GM21737 (cell line): ENCODE data around the gene PRKAR1A.
"Not testable (repeated sequence)": the region's sequence is repeated elsewhere in the genome, so short reads cannot be mapped to it uniquely, and the experiment has no call there.

Source experiments
- ATAC-seq: cut with Tn5 transposase; IDR thresholded peaks from one replicate; pipeline ENCODE4 v1.9.1; 2021; ENCODE audit warnings: mild to moderate bottlenecking, moderate library complexity; ENCODE audit not compliant: unreplicated experiment

Gene PRKAR1A

DNA sequence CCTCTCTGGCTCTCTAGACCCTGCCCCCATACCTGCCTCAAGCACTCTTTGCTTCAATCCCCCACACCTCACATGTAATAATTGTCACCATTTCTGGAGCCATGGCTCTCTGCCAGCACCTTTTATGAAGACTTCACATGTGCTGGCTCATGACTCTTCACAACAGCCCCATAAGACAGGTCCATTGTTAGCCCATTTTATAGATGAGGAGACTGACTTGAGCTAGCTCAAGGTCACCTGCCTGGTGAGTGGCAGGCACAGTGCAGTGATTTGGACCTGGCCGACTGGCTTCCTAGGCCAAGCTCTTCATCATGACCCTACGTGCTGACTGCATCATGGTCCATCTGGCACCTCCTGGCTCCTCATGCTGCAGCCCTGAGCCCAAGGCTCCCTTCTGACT, 63.9 kb downstream of the PRKAR1A start:
- no peak for ATAC-seq

DNA sequence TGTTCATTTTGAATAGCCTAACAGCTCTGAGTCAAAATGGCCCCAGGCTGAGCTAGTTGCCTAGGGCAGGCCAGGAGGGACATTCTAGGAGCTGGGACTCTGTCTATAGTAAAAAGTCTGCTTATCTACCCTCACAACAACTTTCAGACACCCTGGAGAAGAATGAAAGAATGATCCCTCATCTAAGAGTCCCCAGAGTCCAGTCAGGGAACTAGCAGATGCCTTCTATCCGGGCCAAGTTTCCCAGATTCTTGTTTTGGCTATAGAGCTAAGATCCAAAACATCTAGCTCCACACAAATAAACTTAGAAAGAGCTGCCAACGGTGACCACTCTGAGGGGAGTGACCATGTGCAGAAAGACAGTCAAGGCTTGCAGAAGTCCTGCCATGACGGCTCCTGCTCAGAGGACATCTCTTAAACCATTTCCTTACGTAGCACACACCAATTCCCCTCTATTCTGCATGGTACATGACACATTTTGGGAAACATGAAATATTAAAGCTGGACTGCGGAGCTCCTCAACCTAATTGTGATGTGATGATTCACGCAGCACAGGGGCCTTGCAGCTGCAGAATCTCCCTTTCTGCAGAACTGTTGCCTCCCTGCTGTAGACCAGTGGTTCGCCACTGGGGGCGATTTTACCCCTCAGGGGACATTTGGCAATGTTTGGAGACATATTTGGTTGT, 64.7 kb downstream of the PRKAR1A start:
- no peak for ATAC-seq

DNA sequence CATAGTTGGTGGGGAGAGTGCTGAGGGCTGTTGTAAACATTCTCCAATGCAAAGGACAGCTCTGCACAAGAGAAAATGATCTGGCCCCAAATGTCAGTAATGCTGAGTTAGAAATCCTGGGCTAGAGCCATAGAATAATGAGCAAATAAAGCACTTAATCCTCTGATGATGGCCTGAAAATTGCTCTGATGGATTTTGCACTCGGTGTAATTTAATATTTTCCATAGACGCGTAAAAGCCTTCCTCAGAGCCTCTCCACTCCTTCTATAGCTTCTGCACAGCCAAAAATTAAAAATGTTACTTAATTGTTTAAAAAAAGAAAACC, 65.2 kb downstream of the PRKAR1A start:
- no peak for ATAC-seq

DNA sequence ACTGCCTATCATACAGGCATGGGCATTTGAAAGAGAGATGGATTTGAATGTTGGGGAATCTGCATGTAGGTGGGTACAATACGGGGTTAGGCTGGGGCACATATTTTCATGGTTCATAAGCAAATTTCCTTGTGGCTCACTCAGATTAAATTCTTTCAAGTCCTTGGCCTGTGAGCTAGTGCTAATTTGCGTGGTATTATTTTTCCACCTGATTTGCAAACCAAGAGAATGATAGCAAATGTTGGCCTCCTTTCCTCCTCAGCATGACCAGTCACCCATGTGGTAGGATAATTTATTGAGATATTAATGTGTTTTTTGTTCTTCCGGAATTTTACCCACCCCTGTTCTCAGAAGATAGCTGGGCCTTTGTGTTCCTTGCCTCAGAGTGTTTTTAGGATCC, 66.0 kb downstream of the PRKAR1A start:
- no peak for ATAC-seq

DNA sequence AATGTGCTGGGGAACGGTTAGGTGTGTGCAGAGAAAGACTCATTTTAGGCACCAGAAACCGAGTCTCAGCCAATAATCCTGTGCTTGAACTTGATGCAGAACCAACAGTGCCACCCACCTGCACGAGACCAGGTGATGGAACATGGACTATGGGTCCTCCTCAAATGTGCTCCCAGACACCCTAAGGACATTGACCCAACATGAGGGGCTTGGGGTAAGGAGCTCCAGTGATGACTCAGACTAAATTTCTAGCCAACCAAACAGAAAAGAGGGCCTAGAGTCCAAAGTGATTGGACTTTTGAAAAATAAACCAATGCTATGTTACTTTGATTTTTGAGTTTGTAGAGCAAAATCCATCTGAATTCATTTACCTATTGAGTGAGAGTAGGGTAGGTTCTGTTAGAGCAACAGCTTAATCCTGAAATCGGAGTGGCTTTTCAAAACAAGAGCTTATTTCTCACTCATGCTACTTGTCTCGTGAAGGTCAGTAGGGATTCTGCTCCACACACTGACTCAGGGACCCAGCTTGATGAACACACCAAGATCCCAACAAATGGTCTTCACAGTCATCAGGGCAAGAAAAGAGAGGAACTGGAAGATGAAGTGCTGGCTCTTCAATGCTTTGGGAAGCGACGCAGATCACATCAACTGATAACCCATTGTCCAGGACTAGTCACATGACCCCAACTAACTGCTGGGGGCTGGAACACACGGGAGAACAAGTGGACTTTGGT, 67.1 kb downstream of the PRKAR1A start:
- ATAC-seq = no peak

DNA sequence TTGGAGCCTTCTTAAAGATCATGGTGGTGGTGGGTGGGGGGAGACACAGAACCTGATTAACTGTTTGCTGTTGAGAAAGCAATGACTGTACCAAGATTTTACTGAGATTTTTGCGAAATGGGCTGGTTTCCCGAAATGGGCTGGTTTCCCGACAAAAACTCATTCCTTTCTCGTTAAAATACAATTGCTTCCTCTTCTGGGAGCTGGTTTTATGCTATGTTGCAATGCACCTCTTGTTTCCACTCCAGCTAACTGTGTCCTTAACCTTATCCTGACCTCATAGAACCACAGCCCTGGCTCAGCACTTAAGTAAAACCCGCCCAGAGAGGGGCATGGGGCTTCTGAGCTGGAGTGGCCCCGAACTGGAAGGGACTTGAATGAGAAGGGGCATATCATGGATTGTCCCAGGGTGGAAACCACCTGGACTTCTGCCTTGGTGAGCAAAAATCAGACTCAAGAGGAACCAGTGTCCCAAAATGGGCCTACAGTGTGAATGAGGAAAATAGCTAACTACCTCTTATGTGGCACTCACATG, 68.1 kb downstream of the PRKAR1A start:
- no peak for ATAC-seq

DNA sequence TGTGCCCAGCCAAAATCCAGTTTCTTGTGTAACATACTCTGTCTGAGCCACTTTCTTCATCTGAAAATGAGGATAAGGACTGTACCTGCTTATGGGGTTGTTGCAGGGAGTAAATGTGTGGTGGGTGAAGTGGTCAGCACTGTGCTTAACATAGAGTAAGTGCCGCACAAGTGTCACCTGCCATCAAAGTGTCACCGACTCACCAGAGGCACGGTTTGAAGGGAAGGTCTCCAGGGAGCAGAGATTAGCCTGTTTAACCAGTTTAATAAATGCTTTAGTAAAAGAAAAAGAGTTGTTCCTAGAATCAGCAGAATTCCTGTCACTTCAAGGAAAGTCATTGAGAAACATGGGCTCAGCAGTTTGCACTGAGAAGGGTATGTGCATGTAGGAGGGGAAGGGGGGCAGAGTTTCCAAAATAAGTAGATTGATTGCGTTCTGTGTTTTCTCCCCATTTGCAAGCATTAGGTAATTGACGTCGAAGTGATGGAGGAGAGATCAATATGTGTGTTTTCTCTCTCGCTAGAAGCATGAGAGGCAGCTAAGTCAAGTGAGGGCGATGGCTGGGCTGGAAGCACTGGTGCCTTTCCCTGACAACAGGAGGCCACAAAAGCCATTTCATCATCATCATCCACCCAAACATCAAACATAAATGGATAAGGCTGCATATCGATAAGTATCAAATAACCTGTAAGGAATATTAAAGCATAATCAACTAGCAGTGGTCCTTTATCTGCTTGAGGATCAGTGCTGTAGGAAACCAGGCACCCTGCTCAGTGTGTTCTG, 69.8 kb downstream of the PRKAR1A start:
- no peak for ATAC-seq

DNA sequence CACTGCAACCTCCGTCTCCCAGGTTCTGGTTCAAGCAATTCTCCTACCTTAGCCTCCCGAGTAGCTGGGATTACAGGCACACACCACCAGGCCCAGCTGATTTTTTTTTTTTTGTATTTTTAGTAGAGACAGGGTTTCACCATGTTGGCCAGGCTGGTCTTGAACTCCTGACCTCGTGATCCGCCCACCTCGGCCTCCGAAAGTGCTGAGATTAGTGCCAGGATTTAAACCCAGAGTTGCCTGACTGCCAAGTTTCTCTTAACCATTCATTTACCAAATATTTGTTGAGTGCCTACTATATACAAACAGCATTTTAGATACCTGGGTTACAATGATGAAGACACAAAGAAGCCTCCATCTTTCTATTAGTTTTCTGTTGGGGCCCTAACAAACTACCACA, 70.6 kb downstream of the PRKAR1A start:
- ATAC-seq = not testable (repeated sequence)

DNA sequence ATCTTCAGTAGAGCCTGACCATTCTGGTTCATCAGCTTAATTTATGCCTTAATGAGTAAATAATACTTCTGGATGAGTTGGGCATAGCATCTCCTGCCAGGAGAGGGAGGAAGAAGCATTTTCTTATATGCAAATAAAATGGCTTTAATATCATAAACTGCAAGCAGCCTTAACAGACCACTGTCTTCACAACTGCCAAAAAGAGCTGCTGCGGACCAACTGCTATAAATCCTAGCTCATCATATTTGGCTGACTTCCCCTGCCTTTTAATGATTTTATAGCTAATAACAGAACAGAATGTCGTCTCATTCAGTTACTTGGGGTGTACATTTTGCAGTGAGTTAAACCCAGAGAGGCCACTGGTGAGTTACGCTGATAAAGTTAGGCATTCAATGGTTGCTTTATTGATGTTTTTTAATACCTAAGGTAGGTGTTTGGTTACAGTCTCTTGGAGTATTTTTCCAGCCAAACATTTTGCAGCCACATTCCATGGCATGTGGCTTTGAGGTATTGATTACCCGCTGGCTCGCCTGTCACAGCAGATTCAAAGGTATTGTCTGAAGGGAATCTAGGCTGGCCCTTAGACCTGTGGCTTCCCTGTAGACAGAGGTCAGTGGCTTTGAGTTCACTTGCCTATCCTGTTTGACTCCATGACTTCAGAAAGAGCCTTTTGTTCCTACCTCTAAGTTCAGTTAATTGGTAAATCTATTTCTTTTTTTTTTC, 72.5 kb downstream of the PRKAR1A start:
- ATAC-seq = no peak

DNA sequence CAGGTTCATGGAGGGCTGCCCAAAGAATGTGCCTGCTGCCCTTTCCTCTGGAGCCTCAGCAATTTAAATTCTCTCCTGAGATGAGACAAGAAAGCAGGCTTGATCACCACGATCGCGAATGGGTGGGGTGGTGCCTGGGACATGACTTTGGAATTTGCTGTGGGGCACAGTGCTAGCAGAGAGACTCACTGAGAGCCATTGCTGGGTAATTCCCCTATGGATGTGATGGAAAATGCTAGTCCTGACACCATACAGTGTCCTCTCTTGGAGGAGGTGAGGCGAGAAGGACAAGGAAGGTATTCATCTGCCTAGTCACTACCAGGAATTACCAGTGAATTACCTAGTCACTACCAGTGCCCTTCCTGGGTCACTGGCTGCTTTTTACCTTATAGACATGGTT, 73.4 kb downstream of the PRKAR1A start:
- ATAC-seq = no peak

DNA sequence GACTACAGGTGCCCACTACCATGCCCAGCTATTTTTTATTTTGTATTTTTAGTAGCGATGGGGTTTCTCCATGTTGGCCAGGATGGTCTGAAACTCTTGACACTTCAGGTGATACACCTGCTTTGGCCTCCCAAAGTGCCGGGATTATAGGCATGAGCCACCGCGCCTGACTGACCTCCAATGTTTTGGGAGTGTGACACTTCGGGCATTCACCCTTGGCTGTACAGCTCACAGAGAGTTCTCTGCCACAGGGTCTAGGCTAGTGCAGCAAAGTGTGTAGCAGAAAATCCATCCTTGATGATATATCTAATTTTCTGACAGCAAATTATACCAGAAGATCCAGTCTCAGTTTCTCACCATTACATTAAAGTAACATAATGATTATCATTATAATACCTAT, 74.8 kb downstream of the PRKAR1A start:
- no peak for ATAC-seq

DNA sequence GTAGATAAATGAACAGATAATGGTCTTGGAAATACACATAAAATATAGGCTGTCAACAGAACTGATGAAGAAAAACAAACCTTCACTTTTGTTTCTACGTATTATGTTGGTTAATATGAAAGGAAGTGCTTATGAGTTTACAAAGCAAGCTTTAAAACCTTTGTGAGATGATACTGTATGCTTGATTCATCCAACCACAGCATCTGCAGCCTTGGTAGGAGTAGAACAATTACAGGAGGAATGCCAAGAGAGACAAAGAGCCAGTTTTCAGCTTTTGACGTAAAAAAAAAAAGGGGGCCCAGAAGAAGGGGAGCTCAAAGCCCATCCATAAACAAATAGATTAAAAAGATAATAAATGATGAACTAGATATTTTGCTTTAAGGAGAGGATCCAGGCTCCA, 75.6 kb downstream of the PRKAR1A start:
- no peak for ATAC-seq

DNA sequence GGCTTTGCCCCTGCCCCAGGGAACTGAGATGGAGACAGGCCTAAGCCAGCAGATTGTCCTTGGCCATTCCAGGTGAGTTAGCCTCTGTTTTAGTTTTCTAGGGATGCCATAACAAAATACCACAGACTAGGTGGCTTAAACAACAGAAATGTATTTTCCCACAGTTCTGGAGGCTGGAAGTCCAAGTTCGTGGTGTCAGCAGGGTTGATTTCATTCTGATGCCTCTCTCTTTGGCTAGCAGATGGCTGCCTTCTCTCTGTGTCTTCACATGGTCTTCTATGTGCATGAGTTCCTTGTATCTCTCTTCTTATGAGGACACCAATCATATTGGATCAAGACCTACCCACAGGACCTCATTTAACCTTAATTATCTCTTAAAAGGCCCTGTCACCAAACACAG, 76.1 kb downstream of the PRKAR1A start:
- no peak for ATAC-seq

DNA sequence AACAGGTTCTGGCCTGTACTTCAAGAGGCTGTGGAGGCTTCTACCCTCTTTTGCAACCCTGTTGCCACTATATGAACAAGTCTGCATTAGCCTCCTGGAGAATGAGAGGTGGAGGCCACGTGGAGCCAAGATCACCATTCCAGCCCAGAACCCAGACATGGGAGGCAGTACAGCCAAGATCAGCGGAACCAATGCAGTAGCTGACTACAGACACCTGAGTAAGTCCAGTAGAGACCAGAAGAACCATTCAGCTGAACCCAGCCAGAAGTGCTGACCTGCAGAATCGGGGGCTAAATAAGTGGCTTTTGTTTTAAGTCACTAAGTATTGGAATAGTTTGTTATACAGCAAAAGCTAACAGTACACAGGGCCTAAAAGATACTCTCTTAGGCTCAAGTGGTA, 76.9 kb downstream of the PRKAR1A start:
- ATAC-seq = no peak

DNA sequence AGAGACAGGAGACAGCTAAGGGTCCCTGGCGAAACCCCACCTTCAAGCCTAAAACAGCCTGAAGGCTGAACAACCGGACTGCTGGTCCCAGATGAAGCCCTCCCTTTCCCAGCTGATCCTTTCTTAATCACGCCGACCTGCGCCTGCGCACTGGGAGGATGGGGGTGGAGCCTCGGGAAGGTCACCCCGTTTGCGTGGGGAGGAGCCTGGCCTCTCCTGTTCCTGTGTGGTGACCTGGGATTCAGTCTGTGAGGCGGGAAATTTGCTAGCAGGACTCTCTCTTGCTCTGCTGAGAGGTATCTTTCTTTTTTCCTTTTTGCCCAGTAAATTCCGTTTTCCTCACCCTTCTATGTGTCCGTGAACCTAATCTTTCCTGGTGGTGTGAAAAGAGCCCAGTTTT, 79.4 kb downstream of the PRKAR1A start:
- no peak for ATAC-seq

DNA sequence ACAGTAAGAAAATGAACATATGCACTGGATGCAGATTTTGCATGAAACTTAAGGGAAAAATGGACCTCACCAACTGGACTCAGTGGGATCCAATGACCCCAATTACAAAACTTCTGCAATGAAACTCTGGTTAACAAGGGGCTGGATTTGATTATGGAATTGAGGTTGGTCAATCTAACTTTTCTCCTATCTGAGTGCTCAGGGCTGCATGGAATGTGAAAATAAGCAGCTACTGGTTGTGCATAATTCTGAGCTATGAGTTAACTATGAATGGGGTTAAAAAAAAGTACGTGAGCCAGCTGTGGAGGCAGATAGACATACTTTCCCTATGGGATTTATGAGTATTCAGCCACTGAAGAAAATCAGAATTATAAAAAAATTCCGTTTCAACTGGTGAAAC, 79.8 kb downstream of the PRKAR1A start:
- no peak for ATAC-seq

DNA sequence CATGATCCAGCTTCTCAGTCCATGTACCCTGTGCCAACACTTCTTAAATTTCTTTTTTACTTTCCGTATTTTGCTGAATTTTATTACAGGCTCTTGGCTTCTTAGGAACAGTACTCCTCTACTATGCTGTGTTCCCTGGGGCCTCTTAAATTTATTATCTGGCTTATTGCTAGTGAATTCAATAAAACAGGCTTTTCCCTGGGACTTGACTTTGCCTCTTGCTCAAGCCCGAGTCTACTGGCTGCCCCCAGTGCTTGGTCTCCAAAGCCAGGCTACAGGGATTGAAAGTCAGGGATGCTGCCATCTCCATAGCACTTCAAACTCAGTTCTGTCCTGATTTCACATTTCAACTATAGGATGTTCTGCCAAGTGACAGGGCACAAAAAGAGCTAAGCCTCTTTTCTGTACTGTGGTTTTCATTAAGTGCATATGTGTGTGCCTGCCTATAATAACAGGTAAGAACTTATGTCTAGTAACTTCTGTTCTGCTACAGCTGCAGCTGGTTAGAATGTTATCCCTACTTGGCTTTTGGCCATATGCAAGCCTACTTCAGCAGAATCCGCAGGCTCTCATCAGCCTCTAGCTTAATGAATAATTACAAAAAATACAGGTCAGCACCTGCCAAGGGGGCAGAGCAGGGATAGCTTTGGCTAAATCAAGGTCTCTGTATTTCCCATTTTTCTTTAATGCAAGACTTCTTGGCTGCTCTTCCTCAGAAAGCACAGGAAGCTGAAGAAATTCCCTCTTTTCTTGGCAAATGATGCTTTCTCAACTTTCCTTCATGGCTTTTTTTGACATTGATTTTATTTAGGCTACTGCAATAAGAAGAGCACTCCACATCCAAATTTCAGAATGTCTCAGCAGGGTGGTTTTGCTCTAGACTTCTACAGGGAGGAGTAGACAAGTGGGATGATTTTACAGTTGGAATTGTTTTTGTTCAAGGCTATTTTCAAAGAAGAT, 80.7 kb downstream of the PRKAR1A start:
- no peak for ATAC-seq

DNA sequence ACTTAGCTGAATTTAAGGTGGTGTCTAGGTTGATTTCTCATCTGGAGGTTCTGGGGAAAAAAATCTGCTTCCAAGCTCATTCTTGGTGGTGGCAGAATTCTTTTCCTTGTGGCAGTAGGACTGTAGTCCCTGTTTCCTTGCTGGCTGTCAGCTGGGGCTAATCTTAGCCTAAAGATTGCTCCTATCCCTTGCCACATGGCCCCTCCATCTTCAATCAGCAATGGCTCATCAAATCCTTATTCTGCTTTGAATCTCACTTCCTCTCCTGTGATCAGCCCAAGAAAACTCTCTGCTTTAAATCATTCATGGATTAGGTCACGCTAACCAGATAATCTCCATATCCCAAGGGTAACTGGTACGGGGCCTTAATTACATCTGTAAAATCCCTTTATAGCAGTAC, 82.3 kb downstream of the PRKAR1A start:
- no peak for ATAC-seq

DNA sequence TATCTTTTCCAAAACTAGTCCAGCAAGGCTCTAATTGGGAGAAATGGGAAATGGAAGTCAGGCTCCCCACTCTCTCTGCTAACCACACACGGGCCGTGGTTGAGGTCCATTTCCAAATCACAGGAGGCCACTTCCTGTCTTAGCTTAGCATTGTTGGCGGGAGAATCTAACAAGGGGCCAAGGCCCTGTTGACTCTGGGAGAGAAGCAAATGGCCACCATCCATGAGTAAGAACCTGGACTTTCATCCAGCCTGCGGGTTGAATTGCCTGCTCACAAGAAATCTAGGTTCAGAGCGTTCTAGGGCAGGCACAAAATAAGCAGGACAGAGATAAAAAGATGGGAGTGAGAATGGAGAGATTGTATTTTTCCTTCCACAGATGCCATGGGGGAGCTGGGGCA, 83.3 kb downstream of the PRKAR1A start:
- no peak for ATAC-seq

DNA sequence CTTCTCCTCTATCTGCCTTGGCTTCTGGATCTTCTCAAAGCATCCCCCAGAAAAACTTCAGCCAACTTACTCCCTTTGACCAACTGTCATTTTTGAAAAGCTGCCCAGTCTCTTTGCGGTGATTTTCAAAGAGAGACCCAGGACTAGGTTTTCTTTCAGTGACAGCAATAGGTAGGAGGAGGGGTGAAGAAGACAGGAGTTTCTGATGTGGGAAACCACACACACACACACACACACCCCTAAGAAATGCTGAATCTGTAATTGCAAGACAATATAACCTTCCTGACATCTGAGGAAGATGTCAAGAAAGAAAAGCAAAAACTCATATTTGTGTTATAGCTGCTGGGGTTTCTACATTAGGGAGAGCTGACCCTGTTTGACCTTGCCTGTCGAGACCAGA, 83.8 kb downstream of the PRKAR1A start:
- ATAC-seq = no peak
